HUES48 (cell line): ENCODE results near the gene EGFL8.
"Not testable (repeated sequence)": the region's sequence is repeated elsewhere in the genome, so short reads cannot be mapped to it uniquely, and the experiment has no call there.

Experiments
- H3K27ac ChIP-seq: one replicate; pipeline ENCODE4 v1.7.0; 2013; ENCODE audit warnings: low read depth, low read length, inconsistent platforms
- H3K27me3 ChIP-seq: 2 replicates; pipeline ENCODE4 v1.6.1; 2013; ENCODE audit warnings: mild to moderate bottlenecking, low read length; ENCODE audit not compliant: control insufficient read depth, insufficient read depth
- H3K36me3 ChIP-seq: 2 replicates; pipeline ENCODE4 v1.6.1; 2013; ENCODE audit warnings: low read length; ENCODE audit not compliant: control insufficient read depth, insufficient read depth
- H3K4me1 ChIP-seq: 2 replicates; pipeline ENCODE4 v1.6.1; 2013; ENCODE audit warnings: mild to moderate bottlenecking, low read length; ENCODE audit not compliant: control insufficient read depth, insufficient read depth
- H3K4me3 ChIP-seq: 2 replicates; pipeline ENCODE4 v1.5.1; 2013; ENCODE audit warnings: mild to moderate bottlenecking, low read depth, low read length
- H3K9ac ChIP-seq: 2 replicates; pipeline ENCODE4 v1.6.1; 2013; ENCODE audit warnings: mild to moderate bottlenecking, low read depth, low read length, moderate library complexity
- H3K9me3 ChIP-seq: 2 replicates; pipeline ENCODE4 v1.6.1; 2013; ENCODE audit warnings: low read length; ENCODE audit not compliant: control insufficient read depth, insufficient read depth

EGFL8 gene

DNA sequence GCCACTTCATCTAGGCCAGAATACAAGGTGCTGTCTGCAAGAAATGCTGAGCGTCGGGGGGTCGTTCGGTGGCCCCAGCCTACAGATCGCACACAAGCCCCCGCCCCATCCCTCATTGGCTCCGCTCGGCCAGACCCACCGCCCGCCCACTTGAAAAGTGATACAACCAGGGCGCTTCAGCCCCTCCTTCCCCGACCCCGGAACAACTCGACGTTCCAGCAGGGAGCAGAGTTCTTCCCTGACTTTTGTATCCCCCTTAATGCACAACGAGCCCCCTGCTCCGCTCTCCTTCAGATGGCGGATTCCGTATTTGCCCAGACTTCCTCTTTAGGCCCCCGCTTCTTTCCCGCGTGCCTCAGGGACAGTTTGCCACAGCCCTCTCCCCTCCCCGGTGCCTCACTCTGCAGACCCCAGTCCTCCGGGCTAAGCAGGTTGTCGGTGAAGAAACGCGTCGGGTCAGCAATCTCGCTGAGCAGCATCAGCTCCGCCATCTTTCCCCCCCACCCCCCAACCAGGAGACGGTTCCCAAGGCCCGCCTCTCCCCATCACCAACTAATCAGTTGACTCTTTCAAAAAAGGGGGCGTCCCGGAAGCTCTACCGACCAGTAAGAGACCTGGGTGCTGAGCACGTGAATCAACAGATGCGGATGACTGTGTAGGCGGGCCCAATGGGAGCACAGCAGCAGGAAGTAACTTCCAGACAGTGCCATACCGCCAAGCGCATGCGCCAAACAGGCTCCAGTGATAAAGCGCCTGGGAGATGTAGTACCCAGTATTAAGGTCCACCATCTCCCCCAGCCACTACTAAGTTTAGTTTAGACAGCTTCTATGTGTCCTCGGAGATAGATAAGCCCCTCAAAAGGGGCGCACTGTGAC, 36.4 kb upstream of the EGFL8 start, which contains the start of gene ATF6B:
TSS of gene ATF6B (minus strand) at position 530 of the 876 bp plus-strand sequence. CDS start at position 491, 39 bp downstream.
- Histone ChIP-seq H3K36me3 (peaks cover 29% of the 10 kb centered on the region), H3K4me1 (peaks cover 11% of the 10 kb centered on the region), H3K27ac (peak within 1 kb of the TSS; percentile 98), H3K4me3 (peak within 1 kb of the TSS; percentile 98), H3K27me3 (no peaks in the 10 kb centered on the region), H3K9me3 (no peaks in the 10 kb centered on the region), H3K9ac (peak within 1 kb of the TSS; percentile 90)

DNA sequence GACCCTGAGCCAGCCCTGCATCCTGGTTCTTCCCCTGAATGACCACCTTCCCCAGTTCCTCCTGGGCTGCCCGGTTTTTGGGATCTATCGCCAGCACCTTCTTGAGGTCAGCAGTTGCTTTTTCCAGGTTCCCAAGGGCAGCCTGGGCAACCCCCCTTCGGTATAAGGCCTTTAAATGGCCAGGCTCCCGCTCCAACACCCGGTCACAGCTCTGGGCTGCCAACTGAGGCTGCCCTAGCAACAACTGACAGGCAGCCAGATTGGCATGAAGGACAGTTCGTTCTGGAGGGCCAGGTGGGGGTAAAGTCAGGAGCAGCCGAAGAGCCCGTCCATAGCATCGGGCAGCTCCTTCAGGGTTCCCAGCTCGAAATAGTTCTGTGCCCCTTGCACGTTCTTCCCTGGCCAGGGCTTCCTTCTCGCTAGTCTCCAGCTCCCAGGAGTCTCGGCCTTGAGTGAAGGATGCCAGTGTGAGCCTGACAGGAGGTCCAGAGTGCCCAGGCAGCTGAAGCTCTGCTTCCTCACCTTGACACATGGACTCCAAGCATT, 35.6 kb upstream of the EGFL8 start:
- Histone ChIP-seq H3K4me1 (peaks cover 11% of the 10 kb centered on the region), H3K27me3 (no peaks in the 10 kb centered on the region), H3K4me3 (peak overlapping the region; percentile 75), H3K36me3 (peaks cover 25% of the 10 kb centered on the region), H3K9me3 (no peaks in the 10 kb centered on the region), H3K9ac (no peak overlapping the region), H3K27ac (peak overlapping the region; percentile 43)

DNA sequence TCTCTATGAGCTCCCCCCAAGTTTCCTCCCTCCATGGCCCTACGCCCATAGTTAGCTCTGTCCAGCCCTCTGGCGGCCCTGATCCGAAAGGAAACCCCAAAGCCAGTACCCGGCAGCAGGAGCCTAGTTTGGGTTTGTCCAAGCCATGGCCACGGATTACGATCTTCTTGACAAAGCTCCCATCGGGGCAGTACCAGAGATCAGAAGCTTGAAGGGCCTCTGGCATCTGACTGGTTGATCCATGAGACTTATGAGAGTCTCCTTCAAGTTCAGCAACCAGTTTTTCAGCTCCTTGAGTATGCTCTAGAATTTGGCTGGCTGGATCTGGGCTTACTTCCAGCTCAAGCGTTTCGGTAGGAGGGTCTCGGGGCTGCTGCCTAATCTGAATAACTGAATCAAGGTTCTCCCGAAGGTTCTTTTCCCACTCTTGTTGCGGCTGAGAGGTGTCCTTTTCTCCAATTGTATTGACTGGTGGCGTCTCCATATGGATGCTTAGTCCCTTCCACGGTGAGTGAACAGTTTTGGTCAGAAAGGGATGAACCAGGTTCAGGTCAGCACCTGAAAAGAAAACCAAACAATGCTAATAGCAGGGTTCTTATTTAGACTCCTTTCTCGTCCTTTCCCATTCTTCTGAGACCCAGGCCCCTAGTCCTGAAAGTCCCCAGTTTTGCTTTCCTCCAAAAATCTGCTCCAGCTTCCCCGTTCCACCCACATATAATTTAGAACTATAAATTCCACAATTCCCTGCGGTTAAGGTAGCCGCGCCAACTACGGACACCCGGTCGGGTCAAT, 34.9 kb upstream of the EGFL8 start:
- H3K9me3 ChIP-seq: no peaks in the 10 kb centered on the region
- peak overlapping the region; percentile 75 for H3K4me3 ChIP-seq
- H3K27ac ChIP-seq: peak overlapping the region; percentile 72
- H3K36me3 ChIP-seq: peaks cover 18% of the 10 kb centered on the region
- H3K4me1 ChIP-seq: peaks cover 11% of the 10 kb centered on the region
- peak overlapping the region; percentile 16; the same call in 1 of the 2 replicates for H3K9ac ChIP-seq
- no peaks in the 10 kb centered on the region for H3K27me3 ChIP-seq

DNA sequence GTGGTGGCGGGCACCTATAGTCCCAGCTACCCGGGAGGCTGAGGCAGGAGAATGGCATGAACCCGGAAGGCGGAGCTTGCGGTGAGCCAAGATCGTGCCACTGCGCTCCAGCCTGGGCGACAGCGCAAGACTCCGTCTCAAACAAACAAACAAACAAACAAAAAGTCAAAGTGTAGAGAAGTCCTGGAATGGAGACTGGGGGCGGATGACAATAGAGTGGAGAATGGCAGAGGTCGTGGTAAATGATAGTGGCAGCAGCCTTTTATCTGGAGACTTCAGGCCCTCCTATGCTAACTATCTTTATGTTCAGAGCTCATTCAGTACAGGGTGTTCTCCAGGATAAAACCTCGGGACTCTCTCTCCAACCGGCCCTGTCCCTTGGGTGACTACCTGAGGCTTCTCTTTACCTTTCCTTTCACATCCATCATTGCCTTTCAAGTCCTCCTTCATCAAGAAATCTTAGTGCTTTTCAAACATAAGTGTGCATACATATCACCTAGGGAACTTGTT, 32.9 kb upstream of the EGFL8 start:
- Histone ChIP-seq H3K27me3 (no peaks in the 10 kb centered on the region), H3K9me3 (no peaks in the 10 kb centered on the region), H3K27ac (no peak overlapping the region), H3K4me1 (peaks cover 11% of the 10 kb centered on the region), H3K9ac (no peak overlapping the region), H3K4me3 (no peak overlapping the region), H3K36me3 (peaks cover 2% of the 10 kb centered on the region; the same call in 1 of the 2 replicates)

DNA sequence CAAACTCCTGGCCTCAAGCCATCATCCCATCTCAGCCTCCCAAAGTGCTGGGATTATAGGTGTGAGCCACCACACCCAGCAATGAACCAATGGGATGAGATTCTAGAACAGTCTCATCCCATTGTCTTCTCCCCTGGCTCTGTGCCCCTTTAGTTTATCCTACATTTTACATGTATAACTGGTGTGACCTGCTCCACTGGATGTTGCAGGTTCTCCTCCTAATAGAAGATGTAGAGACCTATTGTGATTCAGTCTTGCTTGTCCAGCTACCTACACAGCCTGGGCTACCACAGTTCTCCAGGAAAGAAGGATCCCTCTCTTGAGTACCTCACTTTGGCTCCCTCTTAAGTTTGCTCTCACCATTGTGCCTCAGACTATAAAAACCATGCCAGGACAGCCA, 32.3 kb upstream of the EGFL8 start:
- Histone ChIP-seq H3K36me3 (no peaks in the 10 kb centered on the region), H3K9me3 (no peaks in the 10 kb centered on the region), H3K27ac (no peak overlapping the region), H3K4me3 (no peak overlapping the region), H3K4me1 (peaks cover 9% of the 10 kb centered on the region), H3K27me3 (no peaks in the 10 kb centered on the region), H3K9ac (no peak overlapping the region)

DNA sequence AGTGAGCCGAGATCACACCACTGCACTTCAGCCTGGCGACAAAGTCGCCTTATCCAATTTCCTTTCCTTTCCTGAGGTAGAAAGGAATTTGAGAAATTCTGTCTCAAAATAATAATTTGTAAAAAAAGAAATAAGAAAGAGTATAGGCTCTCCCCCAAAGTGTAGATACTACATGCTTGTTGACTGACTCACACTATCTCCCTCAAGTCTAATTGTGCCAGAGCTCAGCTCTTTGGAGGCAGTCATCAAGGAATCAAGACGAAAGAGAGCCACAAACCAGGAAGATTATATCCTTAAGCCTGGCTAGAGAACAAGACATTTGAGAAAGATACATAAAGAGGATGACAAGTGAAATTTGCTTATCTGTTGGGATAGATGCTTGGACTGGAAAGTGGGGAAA, 30.6 kb upstream of the EGFL8 start:
- H3K4me1 ChIP-seq: 0 out of 2 replicates have a peak, but pooled peaks cover under 1% of the 10 kb centered on the region
- H3K9ac ChIP-seq: no peak overlapping the region
- no peaks in the 10 kb centered on the region for H3K27me3 ChIP-seq
- H3K4me3 ChIP-seq: no peak overlapping the region
- no peaks in the 10 kb centered on the region for H3K36me3 ChIP-seq
- no peaks in the 10 kb centered on the region for H3K9me3 ChIP-seq
- no peak overlapping the region for H3K27ac ChIP-seq

DNA sequence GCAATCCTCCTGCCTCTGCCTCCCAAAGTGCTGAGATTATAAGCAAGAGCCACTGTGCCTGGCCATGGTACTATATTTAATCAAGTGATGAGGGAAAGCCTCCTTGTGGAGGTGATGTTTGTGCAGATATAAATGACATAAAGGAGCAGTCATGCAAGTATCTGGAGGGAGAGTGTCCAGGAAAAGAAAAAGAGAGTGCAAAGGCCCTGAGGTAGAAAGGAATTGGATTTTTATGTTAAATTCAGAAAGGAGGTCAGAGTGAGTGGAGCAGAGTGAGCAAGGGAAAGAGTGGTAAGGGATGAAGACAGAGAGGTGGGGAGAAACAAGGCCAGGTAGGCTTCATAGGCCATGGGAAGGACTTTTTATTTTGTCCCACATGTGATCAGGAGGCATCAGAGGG, 26.9 kb upstream of the EGFL8 start:
- no peak overlapping the region for H3K9ac ChIP-seq
- no peak overlapping the region for H3K27ac ChIP-seq
- H3K4me3 ChIP-seq: no peak overlapping the region
- no peaks in the 10 kb centered on the region for H3K27me3 ChIP-seq
- no peaks in the 10 kb centered on the region for H3K9me3 ChIP-seq
- H3K4me1 ChIP-seq: no peaks in the 10 kb centered on the region
- H3K36me3 ChIP-seq: no peaks in the 10 kb centered on the region

DNA sequence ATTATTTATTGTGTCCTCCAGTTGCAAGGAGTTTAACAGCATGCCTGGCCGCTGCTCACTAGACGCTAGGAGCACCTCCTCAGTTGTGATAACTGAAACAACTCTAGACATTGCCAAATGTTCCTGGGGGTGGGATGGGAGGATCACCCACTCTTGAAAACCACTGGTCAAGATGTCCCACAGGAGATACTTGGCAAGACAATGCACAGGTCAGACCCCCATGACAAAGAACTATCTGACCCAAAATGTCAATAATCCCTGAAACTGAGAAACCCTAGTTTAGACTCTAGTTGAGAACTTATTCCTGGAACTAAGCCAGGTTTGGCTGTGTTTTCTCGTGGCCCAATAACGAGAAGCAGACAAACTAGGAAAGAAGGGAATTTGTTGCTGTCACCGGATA, 24.8 kb upstream of the EGFL8 start:
- Histone ChIP-seq H3K4me3 (no peak overlapping the region), H3K9me3 (no peaks in the 10 kb centered on the region), H3K4me1 (no peaks in the 10 kb centered on the region), H3K9ac (no peak overlapping the region), H3K27ac (no peak overlapping the region), H3K36me3 (no peaks in the 10 kb centered on the region), H3K27me3 (no peaks in the 10 kb centered on the region)

DNA sequence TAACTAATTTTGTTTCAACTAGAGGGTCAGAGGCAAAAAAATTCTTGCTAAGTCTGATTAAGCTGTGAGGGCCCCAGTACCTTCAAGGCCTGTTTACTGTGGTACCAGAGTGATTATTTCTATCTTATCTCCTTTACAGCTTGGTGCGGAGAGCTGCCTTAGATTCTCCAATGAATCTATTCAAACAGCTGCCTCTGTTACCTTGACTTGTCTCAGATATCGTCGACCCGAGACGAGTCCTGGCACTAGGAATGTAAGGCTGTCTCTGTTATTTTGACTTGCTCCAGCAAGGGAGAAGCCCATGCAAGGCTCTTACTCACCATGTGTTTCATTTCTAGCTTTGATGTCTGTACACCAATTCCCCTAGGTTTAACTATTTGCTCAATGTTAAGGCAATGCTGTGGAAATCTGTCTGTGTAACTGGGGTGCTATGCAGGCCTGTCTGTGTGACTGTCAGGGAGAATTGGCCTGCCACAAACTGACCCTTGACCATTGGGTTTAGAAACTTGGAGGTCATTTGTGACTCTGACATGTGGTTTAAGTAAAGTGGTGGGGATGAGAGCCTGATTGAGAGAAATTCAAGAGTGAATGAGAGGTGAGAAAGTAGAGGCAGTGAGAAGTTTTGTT, 23.9 kb upstream of the EGFL8 start:
- Histone ChIP-seq H3K4me1 (no peaks in the 10 kb centered on the region), H3K27me3 (no peaks in the 10 kb centered on the region)

DNA sequence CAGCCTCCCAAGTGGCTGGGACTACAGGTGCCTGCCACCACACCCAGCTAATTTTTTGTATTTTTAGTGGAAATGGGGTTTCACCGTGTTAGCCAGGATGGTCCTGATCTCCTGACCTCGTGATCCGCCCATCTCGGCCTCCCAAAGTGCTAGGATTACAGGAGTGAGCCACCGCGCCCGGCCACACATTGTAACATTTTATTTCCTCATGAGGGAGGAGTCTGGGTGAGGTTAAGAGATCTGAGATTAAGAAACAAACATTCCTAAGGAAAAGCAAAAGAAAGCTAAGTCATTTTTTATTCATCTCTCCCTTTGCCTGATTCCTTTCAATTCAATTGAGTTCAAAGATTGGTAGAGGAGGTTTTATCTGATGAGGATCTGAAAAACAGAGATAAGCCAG, 20.2 kb upstream of the EGFL8 start:
- H3K4me1 ChIP-seq: peaks cover 12% of the 10 kb centered on the region
- H3K27ac ChIP-seq, H3K9ac ChIP-seq, H3K36me3 ChIP-seq, H3K27me3 ChIP-seq, H3K9me3 ChIP-seq, H3K4me3 ChIP-seq: not testable (repeated sequence)

More for the DNA sequence above, 23.9 kb upstream of the EGFL8 start:
- no peak overlapping the region for H3K4me3 ChIP-seq
- H3K27ac ChIP-seq: no peak overlapping the region
- H3K9me3 ChIP-seq: no peaks in the 10 kb centered on the region
- no peak overlapping the region for H3K9ac ChIP-seq
- no peaks in the 10 kb centered on the region for H3K36me3 ChIP-seq
